Measurements from ENCODE around the gene SLC38A2.

The SLC38A2 gene

DNA sequence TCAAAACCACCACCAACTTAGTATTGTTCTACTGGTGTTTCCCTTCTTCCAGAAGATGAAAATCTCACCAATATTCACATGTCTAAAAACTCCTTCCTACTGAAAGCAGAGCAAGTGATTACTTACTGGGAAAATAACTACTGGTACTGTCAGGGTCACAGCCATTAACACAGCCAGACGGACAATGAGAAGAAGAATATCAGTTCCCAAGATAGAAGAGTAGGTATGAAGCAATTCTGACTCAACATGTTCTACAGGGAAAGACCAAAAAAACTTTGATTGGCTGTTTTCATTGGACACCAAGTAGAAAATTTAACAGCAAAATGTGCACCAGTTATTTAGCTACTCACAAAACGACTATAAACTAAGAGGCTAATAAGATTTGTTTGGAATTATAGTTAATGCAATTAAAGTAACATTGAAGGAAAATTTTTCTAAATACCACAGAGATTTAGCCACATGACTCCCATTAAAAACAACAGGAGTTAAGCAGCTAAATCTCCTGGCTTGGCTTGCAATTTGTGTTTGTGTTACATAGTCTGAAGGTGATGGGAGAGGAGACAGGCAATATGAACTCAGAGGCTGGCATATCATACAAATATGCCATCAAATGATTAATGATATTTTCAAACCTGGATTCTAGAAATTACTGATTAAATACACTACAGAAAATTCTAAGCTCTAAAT, 9.5 kb downstream of the SLC38A2 start:
- Mint-ChIP-seq H3K27ac (peak overlapping the region; percentile 78), H3K4me3 (peak overlapping the region; percentile 47), H3K36me3 (peaks cover 56% of the 10 kb centered on the region), H3K9me3 (no peaks in the 10 kb centered on the region), H3K27me3 (no peaks in the 10 kb centered on the region), H3K4me1 (peaks cover 81% of the 10 kb centered on the region)

DNA sequence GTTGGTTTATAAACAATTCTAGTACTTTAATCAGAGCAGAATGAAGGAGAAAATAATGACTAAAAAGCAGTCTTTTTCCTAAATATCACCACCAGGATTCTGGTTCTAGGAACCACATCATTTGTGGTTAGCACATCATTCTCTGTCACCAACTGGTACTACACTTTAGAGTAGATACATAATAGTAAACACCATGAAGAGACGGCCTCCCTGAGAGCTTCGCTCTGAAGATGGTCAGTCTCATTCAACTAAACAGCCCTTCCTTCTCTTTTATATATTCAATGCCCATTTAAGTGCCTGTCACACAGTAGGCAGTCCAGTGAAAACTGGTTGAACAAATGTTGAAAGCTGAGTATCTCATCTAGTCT, 10.9 kb downstream of the SLC38A2 start:
- peaks cover 44% of the 10 kb centered on the region for H3K36me3 Mint-ChIP-seq
- H3K4me1 Mint-ChIP-seq, result peaks cover 69% of the 10 kb centered on the region
- H3K27ac Mint-ChIP-seq, result peak overlapping the region; percentile 94
- no peaks in the 10 kb centered on the region for H3K27me3 Mint-ChIP-seq
- peak overlapping the region; percentile 65 for H3K4me3 Mint-ChIP-seq
- no peaks in the 10 kb centered on the region for H3K9me3 Mint-ChIP-seq

DNA sequence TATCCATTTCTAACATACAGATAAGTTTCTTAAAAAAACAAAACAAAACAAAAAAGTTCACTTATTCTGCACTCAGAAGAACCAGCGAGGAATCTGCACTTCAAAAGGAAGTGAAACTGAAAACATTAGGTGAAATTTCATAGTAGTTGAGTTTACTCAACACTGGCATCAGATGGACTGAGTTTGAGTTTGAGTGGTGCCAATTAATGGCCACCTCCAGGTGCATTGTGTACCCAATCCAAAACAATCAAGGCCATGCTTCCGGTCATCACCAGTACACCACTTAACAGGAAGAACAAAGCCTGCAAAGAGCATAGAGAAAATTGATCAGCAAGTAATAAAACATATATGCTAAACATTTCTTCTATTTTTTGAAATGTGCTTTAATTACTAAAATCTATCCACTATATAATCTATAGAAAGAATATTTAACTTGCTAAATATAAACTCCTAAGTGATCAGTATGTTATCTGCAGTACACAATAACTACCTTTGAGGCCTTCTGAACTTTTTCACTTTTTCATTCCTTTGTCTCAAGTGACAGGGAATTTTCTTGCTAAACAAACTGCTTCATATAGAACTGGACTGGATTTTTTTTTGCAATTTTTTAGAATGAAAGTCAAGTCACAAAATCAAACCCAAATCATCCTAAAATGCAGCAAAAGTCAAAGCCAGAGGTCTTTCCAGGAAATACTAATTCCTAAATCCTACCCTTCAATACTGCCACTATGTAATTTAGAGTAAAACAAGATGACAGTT, 11.5 kb downstream of the SLC38A2 start:
- Mint-ChIP-seq H3K9me3 (no peaks in the 10 kb centered on the region), H3K27me3 (no peaks in the 10 kb centered on the region), H3K4me3 (no peak overlapping the region), H3K4me1 (peaks cover 65% of the 10 kb centered on the region), H3K36me3 (peaks cover 44% of the 10 kb centered on the region), H3K27ac (peak overlapping the region; percentile 94)

DNA sequence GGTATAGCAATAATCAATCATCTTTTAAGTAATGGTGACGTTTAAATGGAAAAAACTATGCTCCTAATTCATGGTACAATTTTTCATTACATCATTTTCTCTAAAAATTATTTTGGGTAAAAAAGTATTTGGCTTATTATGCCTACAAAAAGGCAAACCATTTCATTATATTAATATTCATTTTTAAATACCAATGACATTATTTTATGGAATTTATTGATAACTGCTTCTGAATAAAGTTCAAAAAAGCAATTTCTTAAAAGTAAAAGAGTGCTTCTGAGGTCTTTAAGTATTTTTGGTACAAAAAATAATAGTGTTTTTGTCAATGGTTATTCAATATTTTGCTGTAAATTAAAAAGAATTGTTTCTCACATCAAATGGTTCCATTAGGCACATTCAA, 12.2 kb downstream of the SLC38A2 start:
- H3K4me3 Mint-ChIP-seq, result no peak overlapping the region
- H3K27ac Mint-ChIP-seq, result peak overlapping the region; percentile 68
- H3K9me3 Mint-ChIP-seq, result no peaks in the 10 kb centered on the region
- H3K36me3 Mint-ChIP-seq, result peaks cover 42% of the 10 kb centered on the region
- H3K27me3 Mint-ChIP-seq, result no peaks in the 10 kb centered on the region
- H3K4me1 Mint-ChIP-seq, result peaks cover 59% of the 10 kb centered on the region

DNA sequence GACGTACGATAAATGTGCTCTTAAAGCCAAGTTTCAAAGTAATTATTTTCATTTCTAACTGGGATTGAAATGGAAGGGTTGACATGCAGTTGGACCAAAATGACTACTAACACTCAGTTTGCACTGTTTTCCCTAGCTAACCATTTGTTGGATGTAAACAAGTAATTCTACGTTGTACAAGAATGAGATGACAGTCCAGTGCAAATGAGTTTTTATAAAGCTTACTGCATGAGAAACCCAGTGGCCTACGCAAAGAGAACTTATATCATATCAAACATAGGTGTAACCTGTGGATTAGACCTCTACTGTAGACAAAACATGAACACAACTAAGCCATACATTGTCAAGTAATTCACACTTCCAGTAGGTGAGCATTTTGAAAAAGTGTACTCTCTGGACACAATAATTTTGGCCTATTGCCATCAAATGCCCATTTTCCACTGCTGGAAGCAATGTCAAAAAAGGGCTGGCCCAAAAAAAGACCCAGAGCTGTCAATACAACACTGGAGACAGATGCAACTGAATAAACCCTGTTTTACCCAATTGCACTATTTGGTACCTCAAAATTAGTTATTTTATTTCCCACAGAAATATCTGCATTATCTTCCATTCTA, 12.8 kb downstream of the SLC38A2 start:
- H3K36me3 Mint-ChIP-seq, result peaks cover 37% of the 10 kb centered on the region
- no peaks in the 10 kb centered on the region for H3K9me3 Mint-ChIP-seq
- H3K27me3 Mint-ChIP-seq, result no peaks in the 10 kb centered on the region
- H3K27ac Mint-ChIP-seq, result no peak overlapping the region
- no peak overlapping the region for H3K4me3 Mint-ChIP-seq
- peaks cover 54% of the 10 kb centered on the region for H3K4me1 Mint-ChIP-seq

DNA sequence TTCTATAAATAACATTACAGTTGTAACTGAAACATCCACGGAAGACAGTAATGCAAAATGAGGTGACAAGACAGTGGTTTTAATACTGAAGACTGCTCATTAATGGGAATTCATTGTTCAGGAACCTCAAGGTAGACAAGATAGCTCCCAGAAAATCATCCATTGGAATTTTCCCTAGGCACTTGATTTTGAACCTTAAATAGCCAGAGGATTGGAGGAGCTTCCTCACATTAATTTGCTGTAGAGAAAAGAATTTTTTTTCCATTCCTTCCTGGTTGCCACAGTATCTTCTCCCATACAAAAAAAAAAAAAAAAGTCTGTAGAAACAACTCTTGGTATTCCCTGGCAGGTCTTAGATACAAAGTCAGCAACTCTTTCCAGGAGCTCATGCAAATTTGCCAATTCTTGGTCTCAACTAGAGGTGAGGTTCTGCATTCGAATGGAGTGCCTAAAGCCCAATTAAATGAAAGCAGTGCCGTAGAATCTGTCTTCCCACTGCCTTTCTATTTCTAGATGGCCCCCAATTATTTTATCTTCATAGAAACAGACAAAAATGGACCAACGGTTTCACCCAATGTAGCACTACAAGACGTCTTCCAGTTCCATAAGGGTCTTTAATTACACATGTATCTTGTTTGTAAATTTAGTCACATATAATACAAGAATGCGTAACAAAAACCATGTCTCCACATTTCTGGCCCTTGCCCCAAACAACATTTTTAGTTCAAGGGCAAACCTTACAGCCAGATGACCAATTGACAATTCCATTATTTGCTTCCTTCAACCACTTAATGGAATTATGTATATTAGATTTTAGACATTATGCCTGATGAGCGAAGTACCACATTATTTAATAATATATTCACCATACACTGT, 13.5 kb downstream of the SLC38A2 start:
- Mint-ChIP-seq H3K36me3 (peaks cover 34% of the 10 kb centered on the region), H3K9me3 (no peaks in the 10 kb centered on the region), H3K4me1 (peaks cover 58% of the 10 kb centered on the region), H3K4me3 (no peak overlapping the region), H3K27me3 (no peaks in the 10 kb centered on the region), H3K27ac (peak overlapping the region; percentile 41)

DNA sequence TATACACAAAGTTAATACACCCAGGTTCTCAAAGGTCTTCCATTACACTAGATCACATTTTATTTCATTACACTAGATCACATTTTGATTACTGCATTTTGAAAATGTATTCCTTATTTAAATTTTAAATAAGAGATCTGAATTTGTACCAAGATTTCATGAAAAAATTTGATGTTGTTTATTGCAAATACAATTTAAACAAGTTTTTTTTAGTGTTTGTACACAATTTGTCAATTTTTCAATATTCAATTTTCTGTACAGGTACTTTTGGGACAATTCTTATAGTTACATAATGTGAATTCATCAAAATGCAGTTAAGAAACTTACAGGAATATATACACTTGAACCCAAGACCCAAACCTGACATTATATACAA, 14.3 kb downstream of the SLC38A2 start:
- Mint-ChIP-seq H3K36me3 (peaks cover 31% of the 10 kb centered on the region), H3K4me3 (no peak overlapping the region), H3K9me3 (no peaks in the 10 kb centered on the region), H3K27ac (peak overlapping the region; percentile 60), H3K4me1 (peaks cover 57% of the 10 kb centered on the region), H3K27me3 (no peaks in the 10 kb centered on the region)

DNA sequence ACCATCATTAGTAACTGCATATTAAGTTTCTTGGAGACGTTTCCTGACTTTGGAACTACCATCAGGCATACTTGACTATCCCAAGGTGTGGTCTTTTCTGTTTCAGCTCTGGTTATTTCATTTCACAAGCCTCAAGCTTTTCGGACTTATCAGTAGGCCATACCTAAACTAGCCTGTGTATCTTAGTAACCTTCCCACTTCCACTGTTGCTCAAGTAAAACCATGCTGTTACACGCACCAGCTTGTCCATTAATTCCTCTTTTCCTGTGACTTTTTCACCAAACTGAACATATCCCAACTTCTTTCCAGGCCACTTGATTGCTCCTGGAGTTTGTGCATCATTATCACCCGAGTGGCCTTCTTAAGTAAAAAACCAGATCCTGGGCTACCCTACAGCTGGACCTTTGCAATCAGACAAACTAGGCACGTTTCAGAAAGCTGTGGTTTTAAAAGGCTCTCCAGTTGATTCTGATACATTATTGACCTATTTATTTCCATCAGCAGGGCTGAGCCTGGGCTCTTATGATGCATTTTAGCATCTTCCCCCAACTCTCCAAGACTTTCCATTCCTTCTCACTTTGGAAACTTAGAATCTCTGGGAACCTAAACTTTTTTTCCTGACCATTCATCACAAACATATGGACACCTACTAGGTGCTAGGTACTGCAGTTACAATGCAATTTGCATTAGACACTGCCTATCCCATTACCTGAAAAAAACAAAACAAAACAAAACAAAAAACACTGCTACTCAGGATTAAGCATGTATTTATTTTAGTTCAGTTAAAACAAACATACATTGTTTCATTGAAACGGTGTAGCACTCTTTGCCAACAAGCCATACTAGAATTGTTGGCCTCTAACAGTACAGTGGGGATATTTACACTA, 14.9 kb downstream of the SLC38A2 start:
- no peaks in the 10 kb centered on the region for H3K27me3 Mint-ChIP-seq
- H3K36me3 Mint-ChIP-seq, result peaks cover 29% of the 10 kb centered on the region
- H3K4me3 Mint-ChIP-seq, result no peak overlapping the region
- H3K9me3 Mint-ChIP-seq, result no peaks in the 10 kb centered on the region
- H3K27ac Mint-ChIP-seq, result peak overlapping the region; percentile 60
- H3K4me1 Mint-ChIP-seq, result peaks cover 51% of the 10 kb centered on the region

DNA sequence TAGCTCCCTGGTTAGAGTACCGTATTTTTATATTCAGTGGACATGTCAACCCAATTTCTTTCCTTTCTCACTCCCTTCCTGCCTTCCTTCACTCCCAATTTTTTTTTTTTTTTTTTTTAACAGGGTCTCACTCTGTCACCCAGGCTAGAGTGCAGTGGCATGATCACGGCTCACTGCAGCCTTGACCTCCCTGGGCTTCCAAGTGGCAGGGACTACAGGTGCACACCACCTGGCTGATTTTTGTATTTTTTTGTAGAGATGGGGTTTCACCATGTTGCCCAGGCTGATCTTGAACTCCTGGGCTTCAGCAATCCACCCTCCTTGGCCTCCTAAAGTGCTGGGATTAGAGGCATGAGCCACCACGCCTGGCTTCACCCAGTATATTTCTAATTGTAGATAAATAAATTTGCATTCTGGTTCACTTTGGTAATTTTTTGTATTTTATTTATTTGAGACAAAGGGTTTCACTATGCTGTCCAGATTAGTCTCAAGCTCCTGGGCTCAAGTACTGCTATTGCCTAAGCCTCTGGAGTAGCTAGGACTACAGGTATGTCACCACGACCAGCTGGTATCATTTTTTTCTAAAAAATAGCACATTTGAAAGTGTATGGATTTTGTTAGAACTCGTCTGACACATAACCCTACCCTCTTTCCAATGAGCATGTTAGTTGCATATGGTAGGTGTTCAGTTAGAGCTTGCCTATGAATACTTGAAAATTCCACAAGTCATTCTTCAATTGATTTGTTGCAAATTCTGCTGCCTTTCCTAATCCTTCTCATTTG, 15.7 kb downstream of the SLC38A2 start:
- Mint-ChIP-seq H3K36me3 (peaks cover 23% of the 10 kb centered on the region), H3K4me1 (peaks cover 42% of the 10 kb centered on the region), H3K27me3 (no peaks in the 10 kb centered on the region), H3K27ac (no peak overlapping the region), H3K4me3 (no peak overlapping the region), H3K9me3 (no peaks in the 10 kb centered on the region)

DNA sequence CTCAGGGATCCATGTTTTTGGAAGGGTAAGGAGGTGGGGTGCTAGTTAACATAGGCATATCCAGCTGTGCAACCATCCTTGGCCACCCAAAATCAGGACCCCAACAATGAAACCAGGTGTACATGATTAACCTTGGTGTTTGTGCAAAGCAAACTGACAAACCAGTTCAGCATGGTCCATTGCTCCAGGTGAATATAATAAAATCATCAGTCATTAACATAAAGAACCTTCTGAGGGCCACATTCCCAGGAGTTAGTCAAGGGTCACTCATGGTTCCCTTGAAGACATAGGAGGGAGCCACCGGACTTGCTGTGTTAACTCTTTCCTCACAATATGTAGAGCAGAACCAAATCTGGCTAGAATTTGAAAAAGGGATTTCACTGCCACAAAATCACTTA, 17.8 kb downstream of the SLC38A2 start:
- Mint-ChIP-seq H3K27me3 (no peaks in the 10 kb centered on the region), H3K4me1 (peaks cover 26% of the 10 kb centered on the region), H3K27ac (no peak overlapping the region), H3K4me3 (no peak overlapping the region), H3K9me3 (no peaks in the 10 kb centered on the region), H3K36me3 (peaks cover 11% of the 10 kb centered on the region)

DNA sequence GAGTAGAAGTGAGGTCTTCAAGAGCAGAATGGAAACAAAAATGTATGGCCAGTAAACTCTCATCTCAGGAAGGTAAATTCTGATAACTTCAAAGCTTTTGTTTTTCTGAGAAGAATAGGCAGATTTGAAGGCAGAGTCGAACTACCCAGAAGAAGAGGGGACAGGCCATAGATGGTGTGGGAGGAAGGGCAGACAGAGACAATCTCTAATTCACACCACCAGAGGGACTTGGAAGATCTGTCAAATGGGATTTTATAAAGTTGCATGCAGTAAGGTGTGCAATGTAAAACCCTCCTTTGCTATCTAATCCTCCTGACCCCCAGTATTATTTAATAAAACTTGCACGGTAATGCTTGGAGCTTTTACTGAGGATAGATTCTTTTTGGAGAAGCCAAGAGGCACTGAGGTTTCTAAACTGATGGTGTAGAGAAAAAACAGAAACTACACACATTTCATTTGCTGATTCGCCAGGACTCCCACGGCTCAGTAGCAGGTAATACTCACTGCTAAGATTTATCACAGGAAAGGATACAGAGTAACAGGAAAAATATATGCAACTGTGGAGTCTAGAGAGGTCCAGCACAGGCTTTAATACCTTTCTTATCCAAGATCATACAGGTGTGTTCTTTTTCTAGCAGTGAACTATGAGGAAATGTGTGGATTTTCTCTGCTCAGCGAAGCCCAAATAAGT, 18.3 kb downstream of the SLC38A2 start:
- no peak overlapping the region for H3K4me3 Mint-ChIP-seq
- H3K27ac Mint-ChIP-seq, result no peak overlapping the region
- no peaks in the 10 kb centered on the region for H3K27me3 Mint-ChIP-seq
- no peaks in the 10 kb centered on the region for H3K9me3 Mint-ChIP-seq
- H3K4me1 Mint-ChIP-seq, result peaks cover 28% of the 10 kb centered on the region
- peaks cover 8% of the 10 kb centered on the region for H3K36me3 Mint-ChIP-seq

DNA sequence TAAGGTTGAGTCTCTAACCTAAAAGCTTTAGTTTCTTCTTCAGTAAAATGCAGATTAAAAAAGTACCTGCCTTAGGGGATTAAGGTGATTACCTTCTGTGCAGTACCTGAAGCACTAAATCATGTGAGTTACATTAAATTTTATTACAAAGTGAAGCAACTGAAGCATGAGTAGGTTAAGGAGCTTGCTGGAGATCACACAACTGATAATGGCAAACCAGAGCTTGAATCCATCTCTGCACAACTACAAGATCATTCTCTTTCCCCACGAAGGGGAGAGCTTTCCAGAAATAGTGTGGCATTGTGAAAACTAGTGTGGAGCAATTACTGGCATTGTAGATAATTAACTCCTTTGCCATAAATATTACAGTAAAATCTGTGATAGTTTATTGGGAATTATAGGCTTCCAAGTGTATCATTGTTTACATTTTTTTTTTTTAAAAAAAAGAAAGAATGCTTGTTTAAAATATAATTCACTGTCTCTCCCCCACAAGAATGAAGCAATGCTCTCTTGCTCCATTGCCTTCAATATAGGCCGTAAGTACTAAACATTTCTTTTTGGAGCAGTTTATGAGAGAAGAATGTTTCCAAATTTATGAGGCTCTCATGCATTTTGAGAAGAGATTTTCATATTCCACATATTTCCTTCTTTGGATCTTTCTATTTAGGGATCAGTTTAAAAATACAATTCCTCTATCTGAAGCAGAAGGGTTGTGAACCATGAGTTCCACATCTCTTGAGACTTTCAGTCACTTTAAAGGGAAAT, 20.5 kb downstream of the SLC38A2 start:
- Mint-ChIP-seq H3K4me3 (no peak overlapping the region), H3K27ac (no peak overlapping the region), H3K36me3 (no peaks in the 10 kb centered on the region), H3K9me3 (no peaks in the 10 kb centered on the region), H3K4me1 (peaks cover 23% of the 10 kb centered on the region), H3K27me3 (no peaks in the 10 kb centered on the region)

DNA sequence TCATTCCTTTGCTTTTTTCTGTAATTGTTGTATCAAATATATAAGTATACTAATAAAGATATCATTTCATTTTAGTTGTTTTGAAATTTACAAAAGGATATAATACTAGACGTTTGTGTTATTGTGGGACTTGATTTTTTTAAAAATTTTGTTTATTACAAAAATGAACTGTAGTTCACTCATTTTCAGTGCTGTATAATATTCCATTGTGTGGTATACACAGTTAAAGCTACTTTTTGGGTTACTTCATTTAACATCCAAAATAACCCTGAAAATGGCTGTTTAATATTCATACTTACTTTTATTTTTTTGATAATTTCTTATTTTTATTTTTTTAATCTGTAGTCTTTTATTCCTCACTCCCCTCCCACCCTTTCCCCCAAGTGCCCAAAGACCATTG, 21.4 kb downstream of the SLC38A2 start:
- no peaks in the 10 kb centered on the region for H3K27me3 Mint-ChIP-seq
- H3K9me3 Mint-ChIP-seq, result no peaks in the 10 kb centered on the region
- no peak overlapping the region for H3K27ac Mint-ChIP-seq
- no peak overlapping the region for H3K4me3 Mint-ChIP-seq
- H3K36me3 Mint-ChIP-seq, result no peaks in the 10 kb centered on the region
- H3K4me1 Mint-ChIP-seq, result peaks cover 23% of the 10 kb centered on the region
